Measurements from ENCODE around the gene RNF39.

DNA sequence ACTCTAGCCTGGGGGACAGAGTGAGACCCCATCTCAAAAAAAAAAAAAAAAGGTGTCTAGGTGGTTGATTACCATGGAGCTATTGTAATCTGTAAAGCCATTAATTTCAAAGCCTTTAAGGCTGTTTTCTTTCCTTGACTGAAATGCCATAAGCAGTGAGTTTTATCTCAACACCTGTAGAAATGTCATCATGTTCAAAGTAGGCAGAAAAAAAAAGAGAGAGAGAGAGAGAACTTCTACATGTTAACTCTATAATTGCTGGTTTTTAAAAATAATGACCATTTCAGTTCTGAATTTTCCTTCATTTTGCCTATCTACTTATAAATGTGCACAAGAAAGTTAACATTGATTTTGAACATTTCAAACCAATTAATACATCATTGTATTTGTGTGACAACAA lies 44.2 kb downstream of the RNF39 start:
- TF ChIP-seq, protein P1, sequence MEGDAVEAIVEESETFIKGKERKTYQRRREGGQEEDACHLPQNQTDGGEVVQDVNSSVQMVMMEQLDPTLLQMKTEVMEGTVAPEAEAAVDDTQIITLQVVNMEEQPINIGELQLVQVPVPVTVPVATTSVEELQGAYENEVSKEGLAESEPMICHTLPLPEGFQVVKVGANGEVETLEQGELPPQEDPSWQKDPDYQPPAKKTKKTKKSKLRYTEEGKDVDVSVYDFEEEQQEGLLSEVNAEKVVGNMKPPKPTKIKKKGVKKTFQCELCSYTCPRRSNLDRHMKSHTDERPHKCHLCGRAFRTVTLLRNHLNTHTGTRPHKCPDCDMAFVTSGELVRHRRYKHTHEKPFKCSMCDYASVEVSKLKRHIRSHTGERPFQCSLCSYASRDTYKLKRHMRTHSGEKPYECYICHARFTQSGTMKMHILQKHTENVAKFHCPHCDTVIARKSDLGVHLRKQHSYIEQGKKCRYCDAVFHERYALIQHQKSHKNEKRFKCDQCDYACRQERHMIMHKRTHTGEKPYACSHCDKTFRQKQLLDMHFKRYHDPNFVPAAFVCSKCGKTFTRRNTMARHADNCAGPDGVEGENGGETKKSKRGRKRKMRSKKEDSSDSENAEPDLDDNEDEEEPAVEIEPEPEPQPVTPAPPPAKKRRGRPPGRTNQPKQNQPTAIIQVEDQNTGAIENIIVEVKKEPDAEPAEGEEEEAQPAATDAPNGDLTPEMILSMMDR (IDR thresholded peaks at IDR 0.05): no peak
- TF ChIP-seq POLR2A (IDR thresholded peaks at IDR 0.05): no peak

Data from thyroid gland (tissue), 4 donors.